Measurements from ENCODE around the gene SPATA17.

SPATA17 gene

GRCh38 chr1:217910203-217910602 is 279.1 kb downstream of the SPATA17 start (continued):
- TF ChIP-seq CREB5 (CRISPR knock-in tag; IDR thresholded peaks at IDR 0.05; ENCODE audit: low read depth) = no peak

GRCh38 chr1:217910791-217911320 is 279.7 kb downstream of the SPATA17 start:
- no peak for ATAC-seq
- TF ChIP-seq PATZ1 (CRISPR knock-in tag; IDR thresholded peaks at IDR 0.05; ENCODE audit: borderline replicate concordance) (no peak), OSR1 (CRISPR knock-in tag; IDR thresholded peaks at IDR 0.05) (no peak), ZFP30 (CRISPR knock-in tag; IDR thresholded peaks at IDR 0.05) (no peak), GLIS3 (CRISPR knock-in tag; IDR thresholded peaks at IDR 0.05) (no peak), ARNTL (CRISPR knock-in tag; IDR thresholded peaks at IDR 0.05; ENCODE audit: borderline replicate concordance, low read depth) (no peak), POU6F1 (CRISPR knock-in tag; IDR thresholded peaks at IDR 0.05; ENCODE audit: borderline replicate concordance, low read depth) (no peak)

- ATAC-seq = peak; percentile 90
- TF ChIP-seq ZNF70 (CRISPR knock-in tag; IDR thresholded peaks at IDR 0.05) = no peak
- TF ChIP-seq ISL1 (CRISPR knock-in tag; IDR thresholded peaks at IDR 0.05) = no peak
- TF ChIP-seq CSRNP3 (CRISPR knock-in tag; IDR thresholded peaks at IDR 0.05) = no peak
- no peak for TF ChIP-seq PPARA (CRISPR knock-in tag; IDR thresholded peaks at IDR 0.05; ENCODE audit: borderline replicate concordance)
- no peak for TF ChIP-seq GLIS3 (CRISPR knock-in tag; IDR thresholded peaks at IDR 0.05)
- TF ChIP-seq CSDC2 (CRISPR knock-in tag; IDR thresholded peaks at IDR 0.05) = no peak
- no peak for TF ChIP-seq ZFP3 (CRISPR knock-in tag; IDR thresholded peaks at IDR 0.05)
Observed at GRCh38 chr1:217911908-217912307, 280.8 kb downstream of the SPATA17 start.

GRCh38 chr1:217917281-217917887 is 286.2 kb downstream of the SPATA17 start:
- no peak for ATAC-seq
- TF ChIP-seq TOX (CRISPR knock-in tag; IDR thresholded peaks at IDR 0.05; ENCODE audit: borderline replicate concordance) (no peak), CSRNP3 (CRISPR knock-in tag; IDR thresholded peaks at IDR 0.05) (no peak), CSDC2 (CRISPR knock-in tag; IDR thresholded peaks at IDR 0.05) (no peak), ARNTL (CRISPR knock-in tag; IDR thresholded peaks at IDR 0.05; ENCODE audit: borderline replicate concordance, low read depth) (no peak), ISL1 (CRISPR knock-in tag; IDR thresholded peaks at IDR 0.05) (no peak), BACH2 (CRISPR knock-in tag; IDR thresholded peaks at IDR 0.05; ENCODE audit: borderline replicate concordance) (no peak), ESRRG (CRISPR knock-in tag; IDR thresholded peaks at IDR 0.05) (no peak), GLIS3 (CRISPR knock-in tag; IDR thresholded peaks at IDR 0.05) (no peak), TSHZ2 (CRISPR knock-in tag; IDR thresholded peaks at IDR 0.05) (no peak), ZFP30 (CRISPR knock-in tag; IDR thresholded peaks at IDR 0.05) (no peak), ZNF8 (CRISPR knock-in tag; IDR thresholded peaks at IDR 0.05) (no peak), OSR1 (CRISPR knock-in tag; IDR thresholded peaks at IDR 0.05) (no peak), POU6F1 (CRISPR knock-in tag; IDR thresholded peaks at IDR 0.05; ENCODE audit: borderline replicate concordance, low read depth) (no peak), TCF4 (CRISPR knock-in tag; IDR thresholded peaks at IDR 0.05; ENCODE audit: borderline replicate concordance) (no peak), RARB (CRISPR knock-in tag; IDR thresholded peaks at IDR 0.05) (no peak), ZNF565 (CRISPR knock-in tag; conservative IDR thresholded peaks at IDR 0.05; ENCODE audit: low read depth) (no peak), ZFP3 (CRISPR knock-in tag; IDR thresholded peaks at IDR 0.05) (no peak)

All from SK-N-SH treated with all-trans-retinoic acid at 6 μM for 48 hours (cell line).